Stimulated activated CD4-positive, alpha-beta T cell treated with anti-CD3 and anti-CD28 coated beads, Interleukin-2, amount 100 ng/mL, for 48 hours (primary cell): Measurements from ENCODE around the gene WWOX.
"Not testable (repeated sequence)": the region's sequence is repeated elsewhere in the genome, so short reads cannot be mapped to it uniquely, and the experiment has no call there.

ENCODE experiments used
- DNase-seq, 2 donors: peaks; one replicate each; pipeline ENCODE4 v3.0.0-alpha.2; 2020

Gene WWOX

DNA sequence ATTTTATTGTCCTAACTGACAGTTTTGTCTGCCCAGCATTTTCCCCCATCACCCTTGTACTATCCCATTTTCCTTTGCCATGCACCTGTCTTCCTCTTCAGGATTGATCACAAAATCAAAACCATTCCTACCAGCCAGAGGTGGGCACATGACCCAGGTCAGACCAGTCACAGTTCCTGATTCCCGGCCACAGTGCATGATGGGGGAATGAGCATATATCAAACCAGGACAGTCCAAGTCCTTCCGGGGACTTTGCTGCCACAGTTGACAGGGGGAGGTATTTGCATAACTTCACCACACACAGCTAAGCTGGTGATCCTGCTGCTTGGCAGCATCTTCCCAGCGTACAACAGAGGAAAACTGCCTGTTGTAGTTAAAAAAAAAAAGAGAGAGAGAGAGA, 493.9 kb downstream of the WWOX start:
- no peak for DNase-seq

DNA sequence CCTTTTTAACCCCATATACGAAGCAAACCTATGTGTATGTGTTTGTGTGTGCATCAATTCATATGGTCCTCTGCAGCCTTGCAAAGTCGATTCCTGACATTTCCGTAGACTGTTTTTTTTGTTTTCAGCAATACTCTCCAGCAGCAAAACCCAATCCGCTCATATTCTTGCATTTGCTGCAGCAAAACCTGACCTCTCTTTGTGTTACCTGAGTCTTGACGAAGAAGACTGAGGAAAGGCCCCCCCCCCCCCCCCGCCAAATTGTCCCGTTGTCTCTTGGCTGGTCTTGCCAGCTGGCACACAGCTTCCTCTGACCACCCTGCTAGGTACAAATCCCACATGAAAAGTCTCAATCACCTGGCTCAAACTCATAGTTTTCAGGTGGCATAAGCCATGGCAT, 494.7 kb downstream of the WWOX start:
- DNase-seq, result no peak

DNA sequence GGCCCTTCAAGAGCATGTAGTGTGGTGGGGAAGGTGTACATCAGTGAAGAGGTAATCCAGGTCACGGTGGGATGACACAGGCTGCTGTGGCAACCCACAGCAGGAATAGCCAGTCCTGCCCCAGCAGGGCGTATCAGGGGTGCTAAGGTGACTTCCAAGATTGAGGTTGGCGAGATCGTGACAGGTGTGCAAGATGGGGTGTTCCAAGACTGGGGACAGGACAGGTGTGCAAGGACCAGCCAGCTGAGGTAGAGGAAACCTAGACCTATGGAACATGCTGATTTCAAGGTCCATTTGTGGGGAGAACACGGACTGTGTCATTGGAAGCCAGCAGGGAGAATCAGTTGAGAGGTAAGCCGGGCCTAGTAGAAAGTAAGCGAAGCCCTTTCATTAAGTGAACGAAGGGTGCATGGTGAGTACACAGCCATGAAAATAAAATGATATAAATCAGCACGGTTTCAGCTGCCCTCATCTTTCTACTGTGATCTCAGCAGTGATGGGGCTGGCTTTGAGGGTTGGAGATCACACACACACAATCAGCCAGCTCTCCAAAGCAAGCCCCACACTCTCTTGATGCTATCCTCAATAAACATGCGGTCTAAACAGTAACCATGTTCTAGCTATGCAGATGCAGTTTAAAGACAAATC, 497.0 kb downstream of the WWOX start:
- no peak for DNase-seq

DNA sequence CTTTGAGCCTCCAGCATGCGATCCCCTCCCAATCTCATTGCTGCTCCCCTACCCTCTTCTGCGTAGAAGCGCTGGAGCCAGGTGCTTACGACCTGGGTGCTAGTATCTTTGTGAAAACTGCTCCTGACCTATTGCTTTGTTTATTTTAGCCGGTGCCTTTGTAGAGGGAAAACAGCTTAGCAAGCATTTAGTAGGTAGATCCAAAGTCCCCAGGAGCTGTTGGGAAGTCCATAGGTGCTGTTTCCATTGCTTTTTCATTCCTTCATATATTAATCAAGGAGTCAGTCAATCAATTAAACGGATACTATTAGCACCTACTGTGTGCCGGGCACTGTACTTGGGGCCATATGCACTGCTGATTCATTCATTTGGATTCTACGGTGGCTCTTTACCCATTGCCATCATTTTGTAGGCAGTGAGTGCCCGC, 497.6 kb downstream of the WWOX start:
- DNase-seq, result no peak

DNA sequence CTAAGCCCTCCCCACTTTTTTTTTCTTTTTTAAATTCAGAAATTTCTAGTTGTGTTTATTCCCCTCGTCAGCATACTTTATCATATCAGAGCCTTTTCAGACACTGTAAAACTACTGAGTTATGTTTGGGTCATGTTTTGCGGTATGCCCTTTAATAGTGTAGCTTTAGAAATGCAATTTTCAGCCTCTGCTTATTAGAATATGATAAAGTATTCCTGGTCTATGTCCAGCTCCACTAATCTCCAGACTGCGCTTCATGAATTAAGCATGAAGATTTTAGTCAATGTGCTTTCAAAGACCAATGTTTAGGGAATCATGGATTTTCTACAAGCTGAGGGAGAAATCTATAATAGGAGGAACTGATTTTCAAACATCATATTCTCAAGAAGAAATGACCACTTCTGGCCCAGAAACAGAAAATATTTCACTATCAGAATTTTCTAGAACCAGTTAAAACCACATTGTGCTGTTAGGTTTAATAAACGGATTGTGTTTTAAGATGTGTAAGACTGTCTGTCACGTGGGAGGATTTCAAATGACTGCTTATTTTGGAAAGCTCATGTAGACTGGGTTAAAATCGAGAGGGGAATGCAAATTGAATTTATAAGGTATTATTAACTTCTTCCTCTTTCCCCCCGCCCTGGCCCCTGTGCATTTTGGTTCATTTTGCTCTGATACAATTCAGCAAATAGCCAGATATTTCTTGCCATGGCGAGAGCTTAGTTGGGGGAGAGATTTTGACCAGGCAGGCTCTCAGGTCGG, 498.5 kb downstream of the WWOX start:
- no peak for DNase-seq

DNA sequence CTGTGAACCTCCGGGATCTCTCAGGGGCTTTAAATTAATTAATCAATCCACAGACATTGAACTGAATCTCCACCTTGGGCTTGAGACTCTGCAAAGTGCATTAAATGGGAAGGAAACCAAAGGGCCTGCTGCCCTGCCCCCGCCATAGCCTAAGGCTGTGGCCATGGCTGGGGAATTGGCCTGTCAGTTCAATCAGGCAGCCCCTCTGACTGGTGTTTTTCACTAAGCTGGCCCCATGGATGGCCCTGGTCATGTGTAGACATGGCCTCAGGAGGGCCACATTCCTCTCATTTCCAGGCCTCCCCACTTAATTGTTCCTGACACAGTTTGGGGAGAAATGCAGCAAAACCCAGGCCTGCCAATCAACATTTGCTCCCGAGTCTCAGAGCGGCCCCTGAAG, 499.8 kb downstream of the WWOX start:
- DNase-seq, result no peak

DNA sequence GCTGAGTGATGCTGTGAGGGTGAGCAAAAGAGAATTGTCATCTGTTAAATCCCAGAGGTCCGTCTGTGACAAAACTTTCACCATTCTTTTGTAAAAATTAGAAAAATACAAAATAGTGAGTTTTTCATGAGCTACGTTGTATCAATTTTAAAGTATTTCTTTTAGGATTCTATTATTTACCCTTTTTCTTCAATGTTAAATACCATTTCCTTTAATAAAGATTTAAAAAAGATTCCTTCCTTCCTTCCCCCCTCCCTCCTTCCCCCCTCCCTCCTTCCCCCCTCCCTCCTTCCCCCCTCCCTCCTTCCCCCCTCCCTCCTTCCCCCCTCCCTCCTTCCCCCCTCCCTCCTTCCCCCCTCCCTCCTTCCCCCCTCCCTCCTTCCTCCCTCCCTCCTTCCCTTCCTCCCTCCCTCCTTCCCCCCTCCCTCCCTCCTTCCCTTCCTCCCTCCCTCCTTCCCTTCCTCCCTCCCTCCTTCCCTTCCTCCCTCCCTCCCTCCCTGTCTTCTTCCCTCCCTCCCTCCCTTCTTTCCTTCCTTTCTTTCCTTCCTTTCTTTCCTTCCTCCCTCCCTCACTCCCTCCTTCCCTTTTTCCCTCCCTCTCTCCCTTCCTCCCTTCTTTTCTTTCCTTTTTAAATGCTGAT, 505.1 kb downstream of the WWOX start:
- not testable (repeated sequence) for DNase-seq

DNA sequence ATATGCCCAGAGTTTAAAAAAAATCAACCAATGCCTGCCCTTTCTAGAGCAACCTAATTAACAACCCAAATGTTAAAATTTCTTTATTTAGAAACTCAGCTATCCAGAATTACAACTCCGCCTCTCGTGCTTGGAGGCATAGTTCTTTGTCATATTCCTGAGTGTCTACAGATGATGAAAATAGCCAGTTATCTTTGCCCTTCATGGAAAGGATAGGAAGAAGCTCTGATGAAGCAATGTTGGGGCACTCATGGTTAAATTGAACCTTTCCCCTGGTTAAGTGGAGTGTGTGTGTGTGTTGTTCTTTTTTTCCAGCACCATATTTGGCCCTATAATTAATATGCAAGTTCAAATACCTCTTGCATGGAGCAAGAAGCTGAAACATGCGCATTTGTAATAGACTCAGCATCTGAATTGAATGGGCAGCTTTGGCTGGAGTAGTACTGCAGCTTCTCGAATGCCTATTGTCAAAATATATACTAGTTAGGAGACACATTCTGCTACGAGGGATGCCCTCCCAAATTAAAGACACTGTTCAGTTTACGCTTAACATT, 506.2 kb downstream of the WWOX start:
- DNase-seq, result no peak

DNA sequence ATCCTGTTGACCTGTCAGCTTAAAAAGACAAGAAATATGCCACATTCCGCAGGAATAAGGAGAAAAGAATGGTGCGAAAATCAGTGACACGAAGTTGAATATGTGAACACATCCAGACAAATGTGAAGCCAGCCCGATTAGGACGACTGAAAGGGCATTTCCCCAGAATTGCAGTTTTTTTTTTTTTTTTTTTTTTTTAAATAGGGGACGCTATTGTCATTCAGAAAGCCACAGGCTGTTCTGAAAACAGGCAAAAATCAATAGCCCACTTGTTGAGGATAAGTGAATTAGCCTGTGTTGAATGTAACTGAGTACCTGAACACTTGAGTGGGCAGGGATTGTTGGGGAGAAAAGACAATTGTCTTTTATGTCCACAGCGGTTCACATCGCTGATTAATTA, 507.1 kb downstream of the WWOX start:
- no peak for DNase-seq

DNA sequence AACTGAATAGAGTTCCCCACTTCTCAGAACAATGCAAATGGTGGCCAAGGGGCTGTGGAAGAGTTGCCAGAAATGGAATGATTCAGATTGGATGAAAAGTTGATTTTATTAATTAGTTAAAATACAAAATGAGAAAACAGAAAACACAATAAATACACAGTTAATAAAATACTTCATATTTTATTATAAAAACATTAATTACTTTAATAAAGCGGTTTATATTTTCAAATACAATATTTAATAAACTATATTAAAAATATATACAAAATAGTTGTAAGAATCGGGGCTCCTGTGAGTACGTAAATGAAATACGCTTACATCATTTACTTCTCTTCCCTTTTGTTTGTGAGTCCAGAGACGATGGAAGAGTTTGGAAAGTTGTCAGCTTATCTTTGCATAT, 507.6 kb downstream of the WWOX start:
- DNase-seq, result no peak

DNA sequence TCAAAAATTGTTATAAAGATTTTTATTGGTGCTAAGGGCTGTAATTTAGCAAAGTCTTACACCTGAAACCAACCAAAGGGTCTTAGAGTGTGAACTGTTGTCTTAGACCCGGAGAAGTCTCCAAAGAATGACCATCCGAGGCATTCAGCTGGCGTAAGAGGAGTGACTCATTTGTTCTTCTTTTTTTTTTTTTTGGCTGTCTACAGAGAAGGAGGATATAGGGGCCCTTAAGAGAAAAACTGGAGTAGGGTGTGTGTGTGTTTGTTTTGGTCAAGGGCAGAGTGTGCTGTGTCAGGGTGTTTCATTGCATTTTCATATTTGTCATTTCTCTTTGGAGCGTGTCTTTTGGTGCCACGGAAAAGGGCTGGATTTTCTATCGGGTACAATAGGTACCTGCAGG, 508.0 kb downstream of the WWOX start:
- DNase-seq, result no peak

DNA sequence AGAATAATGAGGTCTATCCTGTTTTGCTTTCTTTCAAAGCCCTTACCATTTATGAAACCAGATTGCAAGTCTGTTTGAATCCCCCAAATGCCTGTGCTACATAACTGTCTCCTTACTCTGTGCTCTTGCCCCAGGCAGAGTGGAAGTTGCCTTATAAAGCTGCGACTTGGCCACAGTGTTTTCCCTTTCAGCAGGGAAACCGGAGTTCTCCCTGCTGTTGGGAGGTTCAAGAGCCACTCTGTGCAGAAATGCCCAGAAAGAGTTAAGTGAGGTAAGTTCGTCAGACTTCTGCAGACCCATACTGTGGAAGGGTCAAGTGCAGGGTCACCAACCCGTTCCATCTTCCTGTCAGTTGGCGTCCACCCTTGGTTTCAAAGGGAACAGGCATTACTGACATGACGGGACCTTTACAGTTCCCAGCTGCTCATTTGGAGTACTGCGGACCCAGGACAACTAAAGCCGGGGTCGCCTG, 508.9 kb downstream of the WWOX start:
- DNase-seq, result no peak

DNA sequence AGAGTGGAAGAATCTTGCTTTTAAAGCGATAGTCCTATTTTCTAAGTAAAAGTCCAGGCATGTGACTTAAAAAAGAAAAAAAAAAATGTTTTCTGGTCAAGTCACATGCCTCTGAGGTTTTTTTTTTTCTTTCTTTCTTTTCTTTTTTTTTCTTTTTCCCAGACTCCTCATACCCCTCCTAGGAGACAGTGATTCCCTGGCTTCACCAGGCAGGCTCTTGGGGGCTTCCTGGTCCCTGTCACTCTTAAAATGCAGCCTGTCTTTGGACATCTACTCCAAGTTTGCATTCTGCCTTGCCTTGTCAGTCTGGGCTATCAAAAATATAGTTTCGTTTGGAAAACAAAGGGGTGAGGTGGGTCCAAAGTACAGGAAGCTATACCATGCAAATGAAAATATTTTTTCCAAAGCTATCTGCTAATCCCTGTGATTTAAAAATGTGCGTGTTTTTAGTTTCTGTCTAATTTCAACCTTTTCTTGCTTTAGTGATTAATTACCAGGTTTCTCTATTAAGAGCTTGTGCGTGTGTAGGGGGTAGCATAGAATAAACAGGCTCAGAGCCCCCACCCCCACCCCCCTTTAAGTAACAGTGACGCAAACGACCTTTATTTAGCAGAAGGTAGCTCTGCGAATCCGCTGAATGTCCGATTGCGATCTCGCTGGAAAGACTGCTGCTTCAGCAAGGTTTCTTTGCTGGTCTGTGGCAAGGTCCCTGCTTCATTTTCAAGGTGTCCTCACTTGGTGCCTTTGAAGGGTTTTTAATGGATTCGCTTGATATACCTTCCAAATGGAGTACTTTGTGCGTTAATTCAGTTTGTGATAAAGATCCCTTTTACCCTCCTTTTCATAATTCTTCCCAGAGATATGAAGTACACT, 510.2 kb downstream of the WWOX start:
- DNase-seq, result no peak

DNA sequence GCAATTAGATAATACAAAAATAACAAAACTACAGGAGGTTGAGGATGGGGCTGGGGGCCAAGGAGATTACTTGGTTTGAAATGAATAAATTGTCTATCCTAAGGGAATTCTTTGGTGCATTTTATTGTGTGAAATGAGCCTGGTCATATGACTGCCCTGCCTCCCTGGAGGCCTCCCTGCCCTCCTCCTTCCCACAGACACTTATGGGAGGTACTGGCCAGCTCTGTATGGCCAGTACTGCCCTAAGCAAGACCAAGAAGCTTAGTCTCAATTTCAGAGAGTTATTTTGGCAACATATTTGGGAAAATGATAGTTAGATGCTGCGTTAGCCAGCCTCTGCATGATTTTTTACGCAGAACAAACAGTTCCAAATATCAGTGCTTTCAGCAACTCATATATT, 511.9 kb downstream of the WWOX start:
- DNase-seq, result no peak

DNA sequence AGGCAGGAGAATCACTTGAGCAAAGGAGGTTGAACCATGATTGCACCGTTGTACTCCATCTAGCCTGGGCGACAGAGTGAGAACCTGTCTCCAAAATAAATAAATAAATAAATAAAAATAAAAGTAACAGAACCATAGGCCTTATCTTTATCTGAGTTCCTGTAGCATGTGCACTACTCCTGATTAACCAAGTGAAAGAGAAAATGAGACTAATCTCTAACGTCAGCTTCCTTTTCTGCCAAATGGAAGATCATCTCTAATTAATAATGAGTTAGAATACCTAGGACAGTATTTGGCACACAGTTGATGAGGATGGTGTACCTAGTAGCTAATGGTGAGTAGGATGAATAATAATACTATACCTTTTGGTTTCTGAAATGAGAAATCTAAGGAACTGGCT, 520.4 kb downstream of the WWOX start:
- DNase-seq, result no peak

DNA sequence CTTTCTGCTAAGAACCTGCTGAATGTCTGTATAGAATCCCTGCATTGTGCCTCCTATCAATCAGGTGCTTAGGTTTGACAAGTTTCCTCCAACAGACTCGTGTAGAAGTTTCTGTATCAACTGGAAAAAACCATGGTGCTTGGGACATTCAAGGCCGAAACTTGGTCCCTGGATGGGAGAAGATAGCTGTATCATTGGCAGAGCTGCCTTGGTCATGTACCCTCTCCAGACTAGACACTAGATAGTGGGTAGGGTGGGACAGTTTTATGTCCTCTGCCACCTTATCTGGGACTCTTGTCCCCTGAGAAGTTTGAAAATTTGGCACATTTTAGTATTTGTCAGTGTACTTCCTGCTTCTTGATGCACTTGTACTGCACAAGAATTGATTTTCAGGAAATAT, 520.8 kb downstream of the WWOX start:
- no peak for DNase-seq

DNA sequence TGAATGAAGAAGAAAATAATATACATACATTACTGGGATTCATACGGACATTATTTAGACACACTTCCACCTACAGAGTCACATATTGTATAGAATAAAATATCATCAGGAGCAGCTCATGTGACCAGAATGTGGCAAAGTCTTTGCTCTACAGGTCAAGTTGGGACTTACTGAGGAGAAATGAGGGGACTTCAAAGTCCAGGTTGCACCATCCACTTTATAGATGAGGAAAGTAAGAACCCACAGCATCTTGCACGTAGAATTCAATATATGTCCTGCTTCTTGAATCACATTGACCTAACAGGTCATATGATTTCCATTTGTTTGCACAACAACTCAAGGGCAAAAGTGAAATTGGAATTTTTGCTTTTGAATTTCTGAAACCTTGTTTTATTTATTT, 524.3 kb downstream of the WWOX start:
- no peak for DNase-seq

DNA sequence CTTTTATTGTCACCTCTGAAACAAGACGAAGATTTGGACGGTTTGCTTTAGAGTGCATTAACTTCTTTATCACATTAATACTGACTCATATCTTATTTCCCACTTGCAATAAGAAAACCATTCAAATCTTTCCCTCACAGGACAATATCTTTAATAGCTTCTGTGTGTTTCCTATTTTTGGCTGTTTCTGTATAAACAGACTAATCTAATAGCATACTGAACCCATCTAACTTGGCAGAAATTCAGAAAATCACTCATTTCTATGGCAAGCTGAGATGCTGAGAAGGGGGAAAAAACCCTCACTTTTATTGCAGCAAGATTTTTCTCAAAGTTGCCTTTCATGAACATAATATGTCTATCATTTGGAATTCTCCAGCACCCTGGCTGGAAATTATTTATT, 524.9 kb downstream of the WWOX start:
- no peak for DNase-seq

DNA sequence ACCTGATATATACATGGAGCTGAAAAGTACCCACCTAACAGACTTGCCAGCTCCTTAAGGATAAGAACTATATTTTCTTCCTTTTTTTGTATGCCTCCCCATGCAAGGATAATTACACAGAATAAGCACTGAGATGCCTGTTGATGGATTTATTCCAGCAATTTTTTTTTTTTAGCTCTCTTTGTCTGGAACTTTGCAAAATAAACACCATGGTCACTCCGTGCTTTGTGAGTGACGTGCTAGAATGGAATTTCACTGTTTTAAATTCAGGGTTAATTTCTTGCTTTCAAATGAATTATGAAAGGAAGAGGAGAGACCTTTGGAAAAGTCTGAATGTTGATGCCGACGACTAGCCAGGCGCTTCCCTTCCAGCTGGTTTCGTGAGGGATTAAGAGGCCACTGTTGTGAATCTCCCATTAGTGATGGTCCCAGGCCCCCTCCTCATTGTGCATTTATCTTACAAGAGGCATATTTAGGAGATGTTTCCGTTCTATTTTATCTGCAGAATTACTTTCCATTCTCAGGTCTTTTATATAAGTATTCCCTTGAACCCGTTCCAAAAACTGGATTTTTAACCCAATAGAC, 529.1 kb downstream of the WWOX start:
- no peak for DNase-seq

DNA sequence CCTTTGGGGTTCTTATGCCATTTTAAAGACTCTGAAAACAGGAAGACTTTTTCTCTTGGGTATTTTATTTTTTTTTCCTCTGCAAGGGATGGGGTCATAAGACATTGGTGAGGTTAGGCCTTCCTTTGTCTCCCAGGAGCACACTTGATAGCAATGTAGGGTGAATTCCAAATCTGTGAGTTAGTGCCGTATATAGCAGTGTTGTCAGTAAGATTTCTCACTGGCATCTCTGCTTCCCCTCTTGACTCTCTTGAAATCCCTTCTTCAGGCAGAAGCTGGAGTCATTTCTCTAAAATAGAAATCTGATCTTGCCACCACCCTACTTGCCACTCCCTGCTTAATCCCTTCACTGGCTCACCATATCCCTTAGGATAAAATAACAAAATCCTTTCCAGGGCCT, 529.7 kb downstream of the WWOX start:
- DNase-seq, result no peak

DNA sequence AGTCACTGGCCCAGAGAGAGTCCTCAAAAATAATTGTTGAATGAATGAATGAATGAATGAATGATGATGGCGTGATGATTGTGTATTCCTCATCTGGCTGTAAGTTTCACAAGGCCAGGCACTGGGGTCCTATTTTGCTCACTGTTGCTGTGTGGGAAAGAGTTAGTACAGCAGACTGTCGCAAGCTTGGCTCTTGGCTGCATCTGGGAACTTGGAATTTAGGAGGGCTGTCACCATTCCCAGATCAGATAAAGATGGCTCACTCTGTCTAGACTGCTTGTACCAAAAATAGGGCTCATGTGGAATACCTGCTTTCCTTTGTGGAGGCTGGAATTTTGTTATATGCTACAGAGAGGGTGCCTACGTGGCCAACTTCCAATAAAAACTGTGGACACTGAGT, 530.6 kb downstream of the WWOX start:
- no peak for DNase-seq

DNA sequence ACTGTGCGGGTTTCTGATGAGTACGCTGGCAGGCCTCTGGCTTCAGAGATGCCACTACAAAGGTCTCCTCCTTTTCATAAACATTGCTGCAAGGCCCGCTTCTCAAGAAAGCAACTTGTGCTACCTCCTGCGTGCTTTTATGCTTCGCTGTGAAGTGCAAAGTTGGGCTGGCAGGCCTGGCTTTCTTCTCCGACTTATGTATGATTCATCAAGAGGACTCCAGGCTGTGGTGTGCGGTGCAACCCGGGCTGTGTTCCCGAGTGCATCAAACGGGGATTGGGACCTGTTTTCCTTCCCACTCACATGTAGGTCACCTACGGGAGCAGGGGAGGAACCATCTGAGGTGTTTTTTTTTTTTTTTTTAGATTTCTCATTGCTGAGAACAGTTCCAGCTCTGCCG, 534.1 kb downstream of the WWOX start:
- DNase-seq, result no peak

DNA sequence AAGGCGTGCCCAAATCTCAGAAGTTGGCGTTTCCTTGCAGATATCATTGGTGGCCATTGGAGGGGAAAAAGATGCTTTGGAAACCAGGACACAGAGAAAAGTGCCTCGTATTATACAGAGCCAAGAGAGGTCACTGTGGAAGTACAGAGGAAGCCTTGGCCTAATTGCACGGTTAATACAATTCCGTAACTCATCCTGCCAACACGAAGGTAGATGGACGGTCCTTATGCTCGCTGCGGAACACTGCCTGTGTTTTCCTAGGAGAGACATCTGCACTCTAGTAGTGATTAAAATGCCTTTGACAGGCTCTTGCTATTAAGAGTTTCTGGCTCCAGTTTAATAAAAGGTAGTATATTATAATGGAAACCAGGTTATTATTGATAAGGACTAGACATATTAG, 536.4 kb downstream of the WWOX start:
- DNase-seq, result no peak
